Nephron progenitor cell (in vitro differentiated cells): Measurements from ENCODE around the gene DTNB.

Experiments
- DNase-seq: peaks from one replicate; pipeline ENCODE4 v3.0.0; 2021
- H3K27ac Mint-ChIP-seq: 2 replicates; pipeline ENCODE4 v1.8.0; 2021; ENCODE audit warnings: mild to moderate bottlenecking, moderate library complexity, mixed read lengths
- H3K27me3 Mint-ChIP-seq: 2 replicates; pipeline ENCODE4 v1.8.0; 2021; ENCODE audit warnings: mild to moderate bottlenecking, low read depth, mixed read lengths; ENCODE audit not compliant: poor library complexity
- H3K36me3 Mint-ChIP-seq: 2 replicates; pipeline ENCODE4 v1.8.0; 2021; ENCODE audit warnings: low read depth, mixed read lengths
- H3K4me1 Mint-ChIP-seq: 2 replicates; pipeline ENCODE4 v1.8.0; 2021; ENCODE audit warnings: mixed read lengths
- H3K4me3 Mint-ChIP-seq: 2 replicates; pipeline ENCODE4 v1.8.0; 2021; ENCODE audit warnings: mild to moderate bottlenecking, moderate library complexity, mixed read lengths
- H3K9me3 Mint-ChIP-seq: 2 replicates; pipeline ENCODE4 v1.8.0; 2021; ENCODE audit warnings: mild to moderate bottlenecking, moderate library complexity, mixed read lengths
- TF ChIP-seq, protein P1 (sequence below): fragments of 200-600 bp; sonication (generic); IDR thresholded peaks from 2 replicates; pipeline ENCODE4 v1.5.0; 2021; ENCODE audit warnings: antibody characterized with exemption

Gene DTNB

DNA sequence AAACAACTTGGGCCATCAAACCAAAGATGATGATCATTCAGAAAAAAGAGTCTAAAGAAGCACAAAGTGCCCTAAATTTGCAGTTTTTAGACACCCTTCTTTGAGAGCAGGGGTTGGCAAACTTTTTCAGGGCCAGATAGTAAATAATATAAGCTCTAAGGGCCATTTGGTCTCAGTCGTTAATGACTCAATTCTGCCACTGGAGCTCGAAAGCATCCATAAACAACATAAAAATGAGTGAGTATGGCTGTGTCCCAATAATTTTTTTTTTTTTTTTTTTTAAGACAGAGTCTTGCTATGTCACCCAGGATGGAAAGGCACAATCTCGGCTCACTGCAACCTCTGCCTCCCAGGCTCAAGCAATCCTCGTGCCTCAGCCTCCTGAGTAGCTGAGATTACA, 152.3 kb downstream of the DTNB start:
- no peak for DNase-seq
- TF ChIP-seq, protein P1, sequence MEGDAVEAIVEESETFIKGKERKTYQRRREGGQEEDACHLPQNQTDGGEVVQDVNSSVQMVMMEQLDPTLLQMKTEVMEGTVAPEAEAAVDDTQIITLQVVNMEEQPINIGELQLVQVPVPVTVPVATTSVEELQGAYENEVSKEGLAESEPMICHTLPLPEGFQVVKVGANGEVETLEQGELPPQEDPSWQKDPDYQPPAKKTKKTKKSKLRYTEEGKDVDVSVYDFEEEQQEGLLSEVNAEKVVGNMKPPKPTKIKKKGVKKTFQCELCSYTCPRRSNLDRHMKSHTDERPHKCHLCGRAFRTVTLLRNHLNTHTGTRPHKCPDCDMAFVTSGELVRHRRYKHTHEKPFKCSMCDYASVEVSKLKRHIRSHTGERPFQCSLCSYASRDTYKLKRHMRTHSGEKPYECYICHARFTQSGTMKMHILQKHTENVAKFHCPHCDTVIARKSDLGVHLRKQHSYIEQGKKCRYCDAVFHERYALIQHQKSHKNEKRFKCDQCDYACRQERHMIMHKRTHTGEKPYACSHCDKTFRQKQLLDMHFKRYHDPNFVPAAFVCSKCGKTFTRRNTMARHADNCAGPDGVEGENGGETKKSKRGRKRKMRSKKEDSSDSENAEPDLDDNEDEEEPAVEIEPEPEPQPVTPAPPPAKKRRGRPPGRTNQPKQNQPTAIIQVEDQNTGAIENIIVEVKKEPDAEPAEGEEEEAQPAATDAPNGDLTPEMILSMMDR: no peak

DNA sequence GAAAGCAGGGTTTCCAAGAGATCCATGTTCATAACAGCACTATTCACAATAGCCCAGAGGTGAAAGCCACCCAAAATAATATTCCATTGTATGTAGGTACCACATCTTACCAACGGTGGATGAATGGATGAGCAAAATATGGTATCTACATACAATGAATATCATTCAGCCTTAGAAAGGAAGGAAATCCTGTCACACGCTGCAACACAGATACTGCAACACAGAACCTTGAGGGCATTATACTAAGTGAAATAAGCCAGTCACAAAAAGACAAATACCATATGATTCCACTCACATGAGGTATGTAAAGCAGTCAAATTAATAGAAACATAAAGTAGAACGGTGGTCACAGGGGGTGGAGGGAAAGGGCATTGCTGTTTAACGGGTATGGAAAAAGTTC, 155.7 kb downstream of the DTNB start:
- H3K4me1 Mint-ChIP-seq: peaks cover 22% of the 10 kb centered on the region
- H3K4me3 Mint-ChIP-seq: no peak overlapping the region
- no peak for DNase-seq
- peaks cover 21% of the 10 kb centered on the region for H3K36me3 Mint-ChIP-seq
- H3K27ac Mint-ChIP-seq: peak overlapping the region; percentile 26
- H3K9me3 Mint-ChIP-seq: peaks cover 4% of the 10 kb centered on the region
- H3K27me3 Mint-ChIP-seq: no peaks in the 10 kb centered on the region
- TF ChIP-seq, protein P1: no peak

More for the DNA sequence above, 152.3 kb downstream of the DTNB start:
- Mint-ChIP-seq H3K27me3 (no peaks in the 10 kb centered on the region), H3K9me3 (no peaks in the 10 kb centered on the region), H3K4me3 (no peak overlapping the region), H3K36me3 (peaks cover 5% of the 10 kb centered on the region), H3K4me1 (peaks cover 6% of the 10 kb centered on the region), H3K27ac (no peak overlapping the region)

GRCh38 chr2:25514043-25514637, 159.2 kb downstream of the DTNB start:
- no peak for DNase-seq
- Mint-ChIP-seq H3K4me1 (peaks cover 20% of the 10 kb centered on the region), H3K27ac (no peak overlapping the region), H3K36me3 (peaks cover 27% of the 10 kb centered on the region), H3K27me3 (no peaks in the 10 kb centered on the region), H3K9me3 (peaks cover 4% of the 10 kb centered on the region), H3K4me3 (no peak overlapping the region)
- TF ChIP-seq, protein P1: no peak

- Mint-ChIP-seq H3K27me3 (no peaks in the 10 kb centered on the region), H3K36me3 (peaks cover 29% of the 10 kb centered on the region), H3K27ac (peak overlapping the region; percentile 77), H3K4me1 (peaks cover 20% of the 10 kb centered on the region), H3K9me3 (peaks cover 4% of the 10 kb centered on the region), H3K4me3 (no peak overlapping the region)
- TF ChIP-seq, protein P1: no peak
- no peak for DNase-seq
Measured at GRCh38 chr2:25512707-25513106, 160.7 kb downstream of the DTNB start.

GRCh38 chr2:25506226-25506625, 167.2 kb downstream of the DTNB start:
- TF ChIP-seq, protein P1: no peak
- no peak for DNase-seq
- H3K4me1 Mint-ChIP-seq: no peaks in the 10 kb centered on the region
- H3K36me3 Mint-ChIP-seq: peaks cover 7% of the 10 kb centered on the region
- H3K27me3 Mint-ChIP-seq: peaks cover 7% of the 10 kb centered on the region
- no peaks in the 10 kb centered on the region for H3K9me3 Mint-ChIP-seq
- H3K4me3 Mint-ChIP-seq: no peak overlapping the region
- H3K27ac Mint-ChIP-seq: no peak overlapping the region

DNA sequence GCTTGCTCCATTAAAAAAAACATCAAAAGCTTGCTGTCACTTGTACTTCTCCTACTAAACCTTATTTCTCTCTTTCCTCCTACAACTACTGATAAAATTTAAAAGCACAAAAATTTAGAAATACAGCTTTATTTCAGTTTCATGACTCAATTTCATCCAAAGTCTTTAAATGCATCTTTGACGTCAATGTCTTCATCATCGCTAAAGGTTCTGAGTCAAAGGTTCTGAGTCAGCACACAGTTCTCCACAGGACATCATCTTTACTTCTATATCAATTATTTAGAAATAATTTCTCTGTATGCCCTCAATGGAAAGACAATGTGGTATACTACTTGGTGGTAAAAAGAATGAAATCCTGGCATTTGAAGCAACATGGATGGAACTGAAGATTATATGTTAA, 167.8 kb downstream of the DTNB start:
- peaks cover 7% of the 10 kb centered on the region for H3K36me3 Mint-ChIP-seq
- peaks cover 7% of the 10 kb centered on the region for H3K27me3 Mint-ChIP-seq
- TF ChIP-seq, protein P1: no peak
- H3K4me3 Mint-ChIP-seq: no peak overlapping the region
- H3K27ac Mint-ChIP-seq: no peak overlapping the region
- DNase-seq: no peak
- H3K4me1 Mint-ChIP-seq: peaks cover 3% of the 10 kb centered on the region
- no peaks in the 10 kb centered on the region for H3K9me3 Mint-ChIP-seq
